Measurements from ENCODE around the gene SRC. TPM values are rescaled to one million over a fixed set of nuclear protein-coding genes. Genes with fewer than 3 reads are reported as not detected.

The SRC gene
- total RNA-seq, 4 donors from 2014 or later, result 87.0 to 155 (median 130) TPM

GRCh38 chr20:37398750-37399621, 53.0 kb downstream of the SRC start:
- Histone ChIP-seq H3K27me3 (no peaks in the 10 kb centered on the region), H3K4me3 (no peak overlapping the region), H3K4me1 (peaks cover 0 to 5% (median 0%) of the 10 kb centered on the region in 4 donors), H3K9me3 (no peaks in the 10 kb centered on the region), H3K27ac (no peak overlapping the region), H3K36me3 (peaks cover 0 to 19% (median 5%) of the 10 kb centered on the region in 4 donors)
- 79 to 86% methylated on average over 3 to 15 of the region's 15 CpGs for WGBS, 2 donors (ENCODE audit: low coverage in 1 of 2)
- DNase-seq, result no peak
- in situ Hi-C loops (cut with MboI; ENCODE audit: low pct_ligation_motif_present in 1 of 4, low pct_unique_long_range_greater_than_20kb in 1 of 4, low sequenced_read_pairs in 3 of 4), result loop anchor here in 2 of 4 donors (10.0 to 25.0 kb wide), 2 partner anchors 116 to 138 kb away; partner anchors contain the start of gene BLCAP (in 1 of the 2)
- TF ChIP-seq CTCF (IDR thresholded peaks at IDR 0.05) (no peak), EP300 (IDR thresholded peaks at IDR 0.05; ENCODE audit: low read depth) (no peak), POLR2AphosphoS5 (IDR thresholded peaks at IDR 0.05) (no peak), POLR2A (IDR thresholded peaks at IDR 0.05) (no peak)
- intact Hi-C loops (cut with DNase I; ENCODE audit: low total_unique reads), result loop anchor here (5.0 kb wide), 1 partner anchor 122 kb away; no protein-coding TSS in a partner anchor

- intact Hi-C loops (cut with DNase I; ENCODE audit: low total_unique reads), result no loop called here
These were observed 55.5 kb downstream of the SRC start for GRCh38 chr20:37401282-37401929.

GRCh38 chr20:37401930-37402675, 56.2 kb downstream of the SRC start:
- no peak for DNase-seq
- Histone ChIP-seq H3K27me3 (peaks cover 1% of the 10 kb centered on the region), H3K4me1 (peaks cover 3 to 12% (median 12%) of the 10 kb centered on the region in 4 donors), H3K36me3 (peaks cover 0 to 19% (median 5%) of the 10 kb centered on the region in 4 donors), H3K4me3 (no peak overlapping the region), H3K9me3 (no peaks in the 10 kb centered on the region), H3K27ac (no peak overlapping the region)
- 84% methylated on average over 30 of the region's 30 CpGs; no CpG with 5 or more reads in 1 of the 2 donors for WGBS, 2 donors (ENCODE audit: low coverage in 1 of 2)
- in situ Hi-C loops (cut with MboI; ENCODE audit: low pct_ligation_motif_present in 1 of 4, low pct_unique_long_range_greater_than_20kb in 1 of 4, low sequenced_read_pairs in 3 of 4) (loop anchor here in 1 of 4 donors (10.0 kb wide), 1 partner anchor 133 kb away; no protein-coding TSS in a partner anchor), intact Hi-C loops (cut with DNase I; ENCODE audit: low total_unique reads) (no loop called here)
- TF ChIP-seq POLR2A (IDR thresholded peaks at IDR 0.05) (no peak), POLR2AphosphoS5 (IDR thresholded peaks at IDR 0.05) (no peak), CTCF (IDR thresholded peaks at IDR 0.05) (no peak), EP300 (IDR thresholded peaks at IDR 0.05; ENCODE audit: low read depth) (no peak)

More at GRCh38 chr20:37401282-37401929, 55.5 kb downstream of the SRC start:
- no peak for DNase-seq
- Histone ChIP-seq H3K4me3 (no peak overlapping the region), H3K27me3 (no peaks in the 10 kb centered on the region), H3K9me3 (no peaks in the 10 kb centered on the region), H3K4me1 (peaks cover 3 to 5% (median 5%) of the 10 kb centered on the region in 4 donors), H3K36me3 (peaks cover 0 to 19% (median 5%) of the 10 kb centered on the region in 4 donors), H3K27ac (no peak overlapping the region)
- in situ Hi-C loops (cut with MboI; ENCODE audit: low pct_ligation_motif_present in 1 of 4, low pct_unique_long_range_greater_than_20kb in 1 of 4, low sequenced_read_pairs in 3 of 4), result loop anchor here in 1 of 4 donors (10.0 kb wide), 1 partner anchor 133 kb away; no protein-coding TSS in a partner anchor
- WGBS, 2 donors (ENCODE audit: low coverage in 1 of 2), result 90% methylated on average over 9 of the region's 9 CpGs; no CpG with 5 or more reads in 1 of the 2 donors
- no peak for TF ChIP-seq POLR2A (IDR thresholded peaks at IDR 0.05)
- TF ChIP-seq EP300 (IDR thresholded peaks at IDR 0.05; ENCODE audit: low read depth), result no peak
- no peak for TF ChIP-seq POLR2AphosphoS5 (IDR thresholded peaks at IDR 0.05)
- TF ChIP-seq CTCF (IDR thresholded peaks at IDR 0.05), result no peak
